Sigmoid colon (tissue), 7 donors: ENCODE data around the gene THSD7B. TPM values are rescaled to one million over a fixed set of nuclear protein-coding genes. Genes with fewer than 3 reads are reported as not detected.

Experiments
- DNase-seq: peaks from one replicate; pipeline ENCODE4 v3.0.0-alpha.2; 2019
- H3K27ac ChIP-seq, 4 donors: fragments of 200-600 bp; sonication (generic); one replicate each; pipeline ENCODE4 v1.5.1; 2016 to 2019; ENCODE audit warnings: mild to moderate bottlenecking in 1 of 4
- H3K27me3 ChIP-seq, 3 donors: fragments of 200-600 bp; sonication (generic); one replicate each; pipeline ENCODE4 v1.5.1; 2019; ENCODE audit warnings: mild to moderate bottlenecking in 1 of 3
- H3K36me3 ChIP-seq, 4 donors: fragments of 200-600 bp; sonication (generic); one replicate each; pipeline ENCODE4 v1.5.1; 2016 to 2019
- H3K4me1 ChIP-seq, 4 donors: fragments of 200-600 bp; sonication (generic); one replicate each; pipeline ENCODE4 v1.5.1; 2017 to 2019
- H3K4me3 ChIP-seq, 4 donors: fragments of 200-600 bp; sonication (generic); one replicate each; pipeline ENCODE4 v1.5.1; 2017 to 2019; ENCODE audit warnings: mild to moderate bottlenecking in 2 of 4, moderate library complexity in 1 of 4
- H3K9me3 ChIP-seq, 4 donors: fragments of 200-600 bp in 3 of 4; sonication (generic) in 3 of 4; one replicate each; pipeline versions ENCODE4 v1.5.1 to v1.6.1; 2013 to 2019
- EP300 ChIP-seq, 4 donors: sonication (generic); formaldehyde crosslinking; IDR thresholded peaks; one replicate each; pipeline ENCODE4 v1.6.1; 2017; ENCODE audit warnings: antibody characterized with exemption in 4 of 4
- POLR2A ChIP-seq, 2 donors: fragments of 450-650 bp; IDR thresholded peaks; one replicate each; pipeline ENCODE4 v1.6.1; 2016; ENCODE audit warnings: antibody characterized with exemption in 2 of 2, mild to moderate bottlenecking in 2 of 2, moderate library complexity in 2 of 2
- POLR2AphosphoS5 ChIP-seq, 4 donors: sonication (generic); formaldehyde crosslinking; IDR thresholded peaks; one replicate each; pipeline ENCODE4 v1.6.1; 2017; ENCODE audit warnings: antibody characterized with exemption in 4 of 4
- WGBS, 2 donors: extraction: QIAGEN DNeasy Blood & Tissue Kit; methylation state at CpG; one replicate each; pipeline ENCODE4 v1.1.7; 2013; 5-methylcytosine and 5-hydroxymethylcytosine counted together
- intact Hi-C: fragments of 100-400 bp; cut with DNase I; formaldehyde crosslinking; loops from one replicate; pipeline ENCODE4 v1.15.1; 2023
- polyA plus RNA-seq, 3 donors: library from polyadenylated mRNA; stranded (reverse); fragments of 200-250 nt; gene quantifications; one replicate each; pipeline ENCODE4 v1.2.3, GENCODE V29; 2013
- total RNA-seq, 4 donors: library from RNA; depleted of rRNA; stranded (reverse); fragments of >200 nt; gene quantifications; one replicate each; pipeline ENCODE4 v1.1.0, GENCODE V29; 2016
- TF ChIP-seq, protein P1 (sequence below), 4 experiments: fragments of 450-650 bp in 3 of 4; fragments of 200-600 bp in 1 of 4; IDR thresholded peaks; one replicate each; pipeline ENCODE4 v1.5.1; 2016 to 2019; ENCODE audit warnings: antibody characterized with exemption in 4 of 4, mild to moderate bottlenecking in 3 of 4, moderate library complexity in 2 of 4
- donor health status: healthy with polysubstance abuse.
- donor health status: Bipolar disorder and iron deficiency.
- donor health status: healthy.

THSD7B gene
- total and polyA plus RNA-seq, 7 donors = 0.16 to 0.83 (median 0.27) TPM; not detected in 2

DNA sequence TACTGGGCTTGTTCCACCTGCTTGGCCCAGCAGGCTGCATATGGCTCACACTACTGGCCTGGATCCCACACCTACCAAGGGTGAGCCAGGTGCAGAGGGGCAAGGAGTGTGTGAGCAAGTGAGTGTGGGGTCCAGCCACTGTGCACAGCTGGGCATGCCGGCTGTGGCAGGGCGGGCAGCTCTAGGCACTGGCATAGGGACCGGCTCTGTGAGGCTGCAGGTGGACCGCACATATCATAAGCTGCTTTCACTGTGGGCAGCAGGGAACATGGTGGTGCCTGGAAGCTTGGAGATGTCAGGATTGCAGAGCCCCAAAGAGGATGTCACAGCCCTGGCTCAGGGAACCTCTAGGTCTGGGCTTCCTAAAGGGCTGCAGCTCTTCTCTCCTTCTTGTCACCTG lies 154.3 kb downstream of the THSD7B start:
- no peak overlapping the region for H3K4me3 ChIP-seq
- H3K27me3 ChIP-seq = no peaks in the 10 kb centered on the region
- intact Hi-C loops = no loop called here
- WGBS, 2 donors = 95% methylated on average over 4 of the region's 4 CpGs
- no peaks in the 10 kb centered on the region for H3K36me3 ChIP-seq
- no peak overlapping the region for H3K27ac ChIP-seq
- H3K9me3 ChIP-seq = no peaks in the 10 kb centered on the region
- no peak for DNase-seq
- TF ChIP-seq, protein P1, sequence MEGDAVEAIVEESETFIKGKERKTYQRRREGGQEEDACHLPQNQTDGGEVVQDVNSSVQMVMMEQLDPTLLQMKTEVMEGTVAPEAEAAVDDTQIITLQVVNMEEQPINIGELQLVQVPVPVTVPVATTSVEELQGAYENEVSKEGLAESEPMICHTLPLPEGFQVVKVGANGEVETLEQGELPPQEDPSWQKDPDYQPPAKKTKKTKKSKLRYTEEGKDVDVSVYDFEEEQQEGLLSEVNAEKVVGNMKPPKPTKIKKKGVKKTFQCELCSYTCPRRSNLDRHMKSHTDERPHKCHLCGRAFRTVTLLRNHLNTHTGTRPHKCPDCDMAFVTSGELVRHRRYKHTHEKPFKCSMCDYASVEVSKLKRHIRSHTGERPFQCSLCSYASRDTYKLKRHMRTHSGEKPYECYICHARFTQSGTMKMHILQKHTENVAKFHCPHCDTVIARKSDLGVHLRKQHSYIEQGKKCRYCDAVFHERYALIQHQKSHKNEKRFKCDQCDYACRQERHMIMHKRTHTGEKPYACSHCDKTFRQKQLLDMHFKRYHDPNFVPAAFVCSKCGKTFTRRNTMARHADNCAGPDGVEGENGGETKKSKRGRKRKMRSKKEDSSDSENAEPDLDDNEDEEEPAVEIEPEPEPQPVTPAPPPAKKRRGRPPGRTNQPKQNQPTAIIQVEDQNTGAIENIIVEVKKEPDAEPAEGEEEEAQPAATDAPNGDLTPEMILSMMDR (IDR thresholded peaks at IDR 0.05) = no peak
- TF ChIP-seq EP300 (IDR thresholded peaks at IDR 0.05) (no peak), POLR2AphosphoS5 (IDR thresholded peaks at IDR 0.05) (no peak), POLR2A (IDR thresholded peaks at IDR 0.05) (no peak)
- no peaks in the 10 kb centered on the region for H3K4me1 ChIP-seq

DNA sequence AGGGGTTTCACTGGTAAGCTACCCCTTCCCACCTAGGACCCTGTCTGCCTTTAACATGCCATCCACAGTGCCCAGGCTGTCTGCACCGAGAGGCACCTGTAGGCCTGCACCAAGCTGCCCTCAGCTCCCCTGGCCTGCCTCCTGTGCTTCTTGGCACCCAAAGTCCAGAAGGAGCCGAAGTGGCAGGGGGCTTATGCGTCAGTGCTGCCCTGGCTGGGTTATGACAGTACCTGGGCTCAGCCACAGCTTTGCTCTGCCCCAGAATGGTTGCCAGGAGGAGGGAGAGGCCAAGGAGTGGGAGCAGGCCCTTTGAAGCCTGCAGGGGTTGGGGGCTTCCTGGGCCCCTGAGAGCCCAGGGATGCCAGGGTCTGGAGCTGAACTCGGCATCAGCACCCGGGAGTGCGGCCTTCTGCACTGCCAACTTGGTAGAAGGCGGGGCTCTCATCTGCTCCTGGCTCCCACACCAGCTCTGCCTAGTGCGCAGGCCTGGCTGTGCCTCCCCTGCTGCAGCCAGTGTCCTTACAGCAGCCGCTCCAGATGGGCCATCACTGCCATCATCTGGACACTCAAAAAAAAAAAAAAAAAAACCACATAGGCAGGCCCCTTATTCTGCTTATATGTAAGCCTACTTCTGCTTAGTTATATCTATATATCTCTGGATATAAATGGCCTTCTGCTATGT lies 155.4 kb downstream of the THSD7B start:
- Histone ChIP-seq H3K9me3 (no peaks in the 10 kb centered on the region), H3K27me3 (no peaks in the 10 kb centered on the region), H3K4me1 (no peaks in the 10 kb centered on the region), H3K4me3 (no peak overlapping the region), H3K27ac (no peak overlapping the region), H3K36me3 (no peaks in the 10 kb centered on the region)
- intact Hi-C loops = no loop called here
- TF ChIP-seq POLR2A (IDR thresholded peaks at IDR 0.05) (no peak), POLR2AphosphoS5 (IDR thresholded peaks at IDR 0.05) (no peak), EP300 (IDR thresholded peaks at IDR 0.05) (no peak)
- TF ChIP-seq, protein P1 (IDR thresholded peaks at IDR 0.05) = no peak
- no peak for DNase-seq
- WGBS, 2 donors = 88 to 89% methylated on average over 9 of the region's 9 CpGs

DNA sequence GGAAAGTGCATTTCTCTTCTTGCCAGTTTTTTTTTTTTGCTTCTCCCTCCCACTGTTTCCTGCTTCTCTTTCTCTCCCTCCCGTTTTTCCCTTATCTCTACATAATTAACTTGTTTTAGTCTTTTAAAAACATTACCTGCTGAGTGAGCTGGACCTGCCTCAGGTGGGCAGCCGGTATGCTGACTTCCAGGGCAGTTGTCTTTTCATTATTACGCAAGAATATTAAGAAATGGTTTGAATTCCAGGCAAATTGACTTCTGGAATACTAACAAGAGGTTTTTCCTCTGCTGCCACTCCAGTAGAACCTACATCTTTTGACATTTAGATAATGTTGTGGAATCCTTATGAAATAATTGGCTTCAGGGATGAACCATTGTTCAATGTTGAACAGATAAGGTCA lies 161.8 kb downstream of the THSD7B start:
- TF ChIP-seq, protein P1 (IDR thresholded peaks at IDR 0.05) = no peak
- no peak for TF ChIP-seq POLR2AphosphoS5 (IDR thresholded peaks at IDR 0.05)
- TF ChIP-seq EP300 (IDR thresholded peaks at IDR 0.05) = no peak
- TF ChIP-seq POLR2A (IDR thresholded peaks at IDR 0.05) = no peak
- WGBS, 2 donors = 53 to 62% methylated on average over 3 of the region's 3 CpGs
- no peak overlapping the region for H3K4me3 ChIP-seq
- intact Hi-C loops = no loop called here
- H3K27ac ChIP-seq = no peak overlapping the region
- no peak for DNase-seq
- no peaks in the 10 kb centered on the region for H3K4me1 ChIP-seq
- no peaks in the 10 kb centered on the region for H3K27me3 ChIP-seq
- H3K9me3 ChIP-seq = no peaks in the 10 kb centered on the region
- no peaks in the 10 kb centered on the region for H3K36me3 ChIP-seq

DNA sequence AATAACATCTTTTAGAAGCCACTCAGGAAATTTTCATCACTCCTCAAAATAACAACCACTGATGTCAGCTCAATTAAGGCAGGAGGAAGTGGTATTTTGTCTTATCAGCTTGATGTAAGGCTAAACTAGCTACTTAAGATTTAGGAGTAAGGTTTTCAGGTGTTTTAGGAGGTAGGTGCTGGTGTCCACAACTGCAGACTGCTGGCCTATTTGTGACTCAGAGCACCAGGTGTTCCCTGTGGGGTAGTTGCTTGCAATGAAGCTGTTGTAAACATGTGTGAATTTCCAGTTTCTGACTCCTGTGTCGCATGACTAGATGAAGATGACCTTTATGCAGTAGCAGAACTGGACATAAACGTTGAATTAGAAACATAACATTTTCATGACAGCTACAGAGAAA lies 164.2 kb downstream of the THSD7B start:
- WGBS, 2 donors = 39 to 48% methylated on average over 2 of the region's 2 CpGs
- no peak for TF ChIP-seq EP300 (IDR thresholded peaks at IDR 0.05)
- TF ChIP-seq POLR2A (IDR thresholded peaks at IDR 0.05) = no peak
- TF ChIP-seq, protein P1 (IDR thresholded peaks at IDR 0.05) = no peak
- H3K27me3 ChIP-seq = no peaks in the 10 kb centered on the region
- intact Hi-C loops = no loop called here
- no peak overlapping the region for H3K4me3 ChIP-seq
- H3K9me3 ChIP-seq = no peaks in the 10 kb centered on the region
- no peaks in the 10 kb centered on the region for H3K36me3 ChIP-seq
- no peaks in the 10 kb centered on the region for H3K4me1 ChIP-seq
- no peak for DNase-seq
- H3K27ac ChIP-seq = no peak overlapping the region

DNA sequence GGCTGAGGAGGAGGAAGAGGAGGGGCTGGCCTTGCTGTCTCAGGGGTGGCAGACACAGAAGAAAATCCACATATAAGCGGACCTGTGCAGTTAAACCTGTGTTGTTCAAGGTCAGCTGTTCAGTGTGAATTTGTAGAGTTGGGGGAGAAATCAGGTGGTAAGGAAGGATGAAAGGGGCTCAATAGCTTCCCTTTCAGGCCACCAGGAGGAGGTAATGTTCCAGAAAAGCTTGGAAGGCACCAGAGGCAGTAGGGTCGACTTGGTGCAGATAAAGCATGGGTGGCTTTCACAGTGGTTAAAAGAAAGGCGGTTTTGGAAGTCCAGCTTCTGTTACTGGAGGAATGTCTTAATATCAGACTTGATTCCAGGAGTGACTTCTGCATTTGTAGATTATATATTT lies 167.4 kb downstream of the THSD7B start:
- no peak for DNase-seq
- TF ChIP-seq POLR2AphosphoS5 (IDR thresholded peaks at IDR 0.05) (no peak), POLR2A (IDR thresholded peaks at IDR 0.05) (no peak), EP300 (IDR thresholded peaks at IDR 0.05) (no peak)
- TF ChIP-seq, protein P1 (IDR thresholded peaks at IDR 0.05) = no peak
- 29 to 60% methylated on average over 3 of the region's 3 CpGs for WGBS, 2 donors
- no peaks in the 10 kb centered on the region for H3K9me3 ChIP-seq
- intact Hi-C loops = no loop called here
- H3K27me3 ChIP-seq = no peaks in the 10 kb centered on the region
- no peak overlapping the region for H3K27ac ChIP-seq
- no peaks in the 10 kb centered on the region for H3K36me3 ChIP-seq
- no peaks in the 10 kb centered on the region for H3K4me1 ChIP-seq
- no peak overlapping the region for H3K4me3 ChIP-seq
